Stimulated activated CD8-positive, alpha-beta memory T cell treated with anti-CD3 and anti-CD28 coated beads, Interleukin-4, amount 100 ng/mL, for 48 hours (primary cell): ENCODE results near the gene KLHL9.

Experiments
- DNase-seq: peaks from one replicate; pipeline ENCODE4 v3.0.0-alpha.2; 2020

Gene KLHL9

GRCh38 chr9:21316860-21317259 lies 18.3 kb downstream of the KLHL9 start:
- no peak for DNase-seq

DNA sequence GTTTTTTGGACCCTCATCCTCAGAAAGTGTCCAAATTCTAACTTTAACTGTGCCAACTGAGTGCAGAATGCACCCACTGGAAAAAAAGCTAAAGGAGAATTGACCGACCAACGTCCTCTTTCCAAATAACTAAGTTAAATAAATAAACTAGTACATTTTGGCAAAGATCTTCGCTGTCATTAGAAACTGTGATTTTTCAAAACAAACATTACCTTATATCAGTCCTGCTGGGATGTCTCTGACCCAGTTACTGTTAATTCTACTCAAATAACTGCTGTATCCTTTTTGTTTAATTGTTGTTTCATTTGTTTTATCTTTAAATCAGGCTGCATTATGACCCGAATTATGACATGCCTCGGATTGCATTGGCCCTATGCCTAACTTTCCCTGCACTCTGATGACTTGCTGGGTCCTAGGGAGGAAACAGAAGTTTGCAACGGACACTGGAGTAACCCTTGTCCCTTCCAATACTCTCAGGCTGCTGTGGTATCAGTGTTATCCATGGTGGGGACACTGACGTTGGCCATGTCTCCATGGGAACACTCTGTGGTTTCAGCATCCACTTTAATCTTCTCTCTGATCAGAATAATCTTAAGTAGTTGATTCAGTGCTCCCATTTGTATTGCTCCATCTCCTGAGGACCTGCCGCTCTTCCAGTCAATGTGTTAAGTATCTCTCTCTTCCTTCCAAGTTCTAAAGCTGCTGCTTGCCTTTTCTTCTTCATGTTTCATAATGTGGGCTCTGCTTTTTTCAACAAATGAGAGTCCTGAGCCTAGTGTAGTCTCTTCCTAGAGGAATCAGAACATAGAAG lies 19.0 kb downstream of the KLHL9 start:
- DNase-seq, result no peak

- no peak for DNase-seq
Observed at GRCh38 chr9:21314152-21314551, 21.1 kb downstream of the KLHL9 start.

DNA sequence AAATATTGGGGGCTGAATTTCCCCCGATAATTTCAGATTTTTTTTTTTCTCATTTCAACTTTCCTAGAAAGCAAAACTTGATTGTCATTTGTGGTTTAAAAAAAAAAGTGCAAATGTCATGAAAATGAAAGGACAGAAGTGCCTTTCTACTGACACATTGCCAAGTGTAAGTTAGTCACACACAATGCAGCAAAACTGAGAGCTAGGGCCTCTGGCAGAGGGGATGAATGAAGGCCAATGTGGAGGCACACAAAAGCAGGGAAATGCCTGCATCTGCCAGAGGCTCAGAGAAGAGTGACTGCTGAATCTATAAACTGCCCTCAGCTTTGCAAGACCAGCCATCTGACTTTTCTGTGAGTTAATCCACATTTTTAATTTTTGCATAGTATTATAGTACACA lies 23.3 kb downstream of the KLHL9 start:
- DNase-seq, result no peak

DNA sequence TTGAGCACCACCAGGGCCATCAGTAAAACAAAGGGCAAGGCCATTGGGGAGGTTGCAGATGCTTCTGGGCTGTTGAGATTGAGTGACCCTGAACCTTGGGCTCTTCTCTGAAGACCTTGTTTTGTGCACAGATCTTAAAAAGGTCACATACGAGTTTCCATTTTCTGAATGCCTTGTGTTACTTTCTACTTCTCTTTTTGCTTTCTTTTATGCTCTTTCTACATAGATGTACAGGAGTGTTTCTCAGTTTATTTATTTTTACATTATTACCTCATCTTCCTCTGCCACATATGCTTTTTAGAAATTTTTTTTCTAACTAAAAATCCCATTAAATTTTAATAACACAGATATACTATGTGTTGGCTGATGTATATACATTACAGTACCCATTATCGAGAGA lies 30.0 kb downstream of the KLHL9 start, which contains the start of gene IFNA5:
Gene IFNA5 (minus strand): TSS at position 101 of the 400 bp plus-strand sequence. CDS start 57 bp downstream, at position 44.
- no peak for DNase-seq

DNA sequence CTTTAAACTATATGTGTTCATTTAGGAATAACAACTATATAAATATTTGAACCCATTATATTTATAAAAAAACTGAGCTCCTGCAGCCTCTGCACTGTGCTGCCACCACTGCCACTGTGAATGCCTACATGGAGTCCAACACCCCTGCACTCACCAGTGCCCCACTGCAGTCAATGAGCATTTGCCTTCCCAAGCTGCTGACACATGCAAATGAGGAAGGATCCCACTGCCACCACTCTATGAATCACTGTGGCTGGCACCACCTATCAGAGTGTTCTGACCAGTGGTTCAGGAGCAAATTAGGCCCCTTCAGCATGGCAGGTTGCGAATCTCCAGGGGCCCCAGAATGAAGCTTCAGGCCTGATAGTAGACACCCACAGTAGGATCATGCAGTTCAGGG lies 39.2 kb downstream of the KLHL9 start:
- no peak for DNase-seq

- DNase-seq, result no peak
Observed at GRCh38 chr9:21294904-21295538, 40.2 kb downstream of the KLHL9 start.

DNA sequence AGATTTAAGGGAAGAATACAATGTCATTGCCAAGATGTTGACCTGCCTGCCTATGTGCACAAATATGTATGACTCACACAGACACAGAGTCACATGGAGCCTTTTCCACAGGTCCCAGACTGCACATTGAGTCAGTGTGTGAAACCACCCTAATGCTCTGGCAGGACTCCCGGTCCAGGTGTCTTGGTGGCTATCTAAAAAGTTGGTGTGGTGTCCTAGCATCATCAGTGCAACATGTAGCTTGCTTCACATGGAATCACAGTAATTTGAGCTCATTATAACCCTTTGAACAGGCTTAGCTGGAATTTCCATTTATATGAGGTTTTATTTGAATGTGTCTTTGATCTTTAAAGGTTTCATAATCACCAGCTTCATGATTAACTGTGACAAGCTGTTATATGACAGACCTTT lies 40.8 kb downstream of the KLHL9 start:
- no peak for DNase-seq

- no peak for DNase-seq
Observed at GRCh38 chr9:21289848-21290247, 45.4 kb downstream of the KLHL9 start.

DNA sequence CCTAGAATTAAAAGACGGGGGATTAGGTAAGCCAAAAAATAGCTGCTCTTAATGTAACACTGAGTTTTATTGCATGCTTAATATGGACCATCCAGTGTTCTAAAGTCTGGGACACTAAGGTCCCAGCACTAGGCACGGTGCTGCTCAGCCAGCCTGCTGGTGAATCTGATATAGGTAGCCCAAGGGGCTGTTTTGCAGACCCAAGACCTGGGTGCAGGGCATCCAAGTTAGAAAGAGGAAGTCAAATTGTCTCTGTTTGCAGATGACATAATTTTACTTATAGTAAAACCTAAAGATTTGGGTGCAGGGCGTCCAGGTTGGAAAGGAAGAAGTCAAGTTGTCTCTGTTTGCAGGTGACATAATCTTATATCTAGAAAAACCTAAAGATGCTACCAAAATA lies 47.9 kb downstream of the KLHL9 start:
- DNase-seq, result no peak

DNA sequence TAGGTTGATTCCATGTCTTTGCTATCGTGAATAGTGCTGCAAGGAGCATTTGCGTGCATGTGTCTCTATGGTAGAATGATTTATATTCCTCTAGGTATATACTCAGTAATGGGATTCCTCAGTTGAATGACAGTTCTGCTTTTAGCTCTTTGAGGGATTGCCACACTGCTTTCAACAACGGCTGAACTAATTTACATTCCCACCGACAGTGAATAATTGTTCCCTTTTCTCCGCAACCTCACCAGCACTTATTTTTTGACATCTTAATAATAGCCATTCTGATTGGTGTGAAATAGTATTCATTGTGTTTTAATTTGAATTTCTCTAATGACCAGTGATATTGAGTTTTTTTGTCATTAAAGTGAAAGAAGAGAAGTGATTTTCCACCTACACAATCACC lies 48.5 kb downstream of the KLHL9 start:
- DNase-seq, result no peak

GRCh38 chr9:21286099-21286498 lies 49.1 kb downstream of the KLHL9 start:
- DNase-seq, result no peak

- no peak for DNase-seq
Observed at GRCh38 chr9:21281275-21281674, 53.9 kb downstream of the KLHL9 start.
